ENCODE data around the gene TACSTD2. TPM values are rescaled to one million over a fixed set of nuclear protein-coding genes. Genes with fewer than 3 reads are reported as not detected.

TACSTD2 gene
- total RNA-seq, 4 donors from 2014 or later = 151 to 724 (median 511) TPM

DNA sequence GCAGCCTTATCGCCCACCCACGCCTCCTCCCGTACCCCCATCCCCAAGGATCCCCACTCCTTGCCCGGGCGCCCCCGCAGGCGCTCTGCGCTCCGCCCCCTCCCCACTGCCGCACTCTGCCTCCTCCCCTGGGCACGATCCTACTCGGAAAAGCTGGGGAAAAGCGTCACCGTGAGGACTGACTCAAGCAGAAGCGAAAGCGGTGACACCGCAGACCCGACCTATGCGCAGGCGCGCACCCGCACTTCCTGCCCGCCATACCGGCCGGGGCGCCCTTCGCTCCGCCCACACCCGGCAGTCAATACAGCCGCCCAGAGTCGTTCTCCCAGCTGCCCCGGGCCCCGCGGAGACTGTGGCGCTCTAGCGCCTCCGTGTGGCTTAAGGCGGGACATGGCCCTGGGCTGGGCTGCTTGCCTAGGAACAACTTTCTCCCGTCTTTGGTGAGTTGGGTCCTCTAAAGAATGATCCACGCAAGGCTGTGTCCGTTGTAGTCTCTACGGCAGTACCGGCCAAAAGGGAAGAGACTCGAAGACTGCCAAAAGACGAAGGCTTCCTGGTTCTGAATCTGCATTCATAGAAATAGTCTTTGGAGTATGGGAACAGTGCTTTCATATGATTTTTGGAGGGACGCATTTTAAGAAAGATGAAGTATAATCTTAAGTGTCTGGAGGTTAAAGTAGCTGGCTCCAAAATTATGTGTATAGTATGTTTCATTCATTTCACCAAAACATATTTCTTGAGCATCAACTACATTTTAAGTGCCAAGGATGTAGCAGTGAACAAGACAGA, 30.3 kb downstream of the TACSTD2 start, which contains the start of gene OMA1:
Gene OMA1 (minus strand): TSS at position 207 of the 789 bp plus-strand sequence. CDS start 7,432 bp downstream, outside the sequence.
- Histone ChIP-seq H3K27me3 (no peaks in the 10 kb centered on the region), H3K4me1 (peaks cover 20% of the 10 kb centered on the region), H3K36me3 (no peaks in the 10 kb centered on the region), H3K27ac (peak within 1 kb of the TSS; percentile 100), H3K9me3 (no peaks in the 10 kb centered on the region), H3K4me3 (peak within 1 kb of the TSS; percentile 85)
- TF ChIP-seq, protein P1, sequence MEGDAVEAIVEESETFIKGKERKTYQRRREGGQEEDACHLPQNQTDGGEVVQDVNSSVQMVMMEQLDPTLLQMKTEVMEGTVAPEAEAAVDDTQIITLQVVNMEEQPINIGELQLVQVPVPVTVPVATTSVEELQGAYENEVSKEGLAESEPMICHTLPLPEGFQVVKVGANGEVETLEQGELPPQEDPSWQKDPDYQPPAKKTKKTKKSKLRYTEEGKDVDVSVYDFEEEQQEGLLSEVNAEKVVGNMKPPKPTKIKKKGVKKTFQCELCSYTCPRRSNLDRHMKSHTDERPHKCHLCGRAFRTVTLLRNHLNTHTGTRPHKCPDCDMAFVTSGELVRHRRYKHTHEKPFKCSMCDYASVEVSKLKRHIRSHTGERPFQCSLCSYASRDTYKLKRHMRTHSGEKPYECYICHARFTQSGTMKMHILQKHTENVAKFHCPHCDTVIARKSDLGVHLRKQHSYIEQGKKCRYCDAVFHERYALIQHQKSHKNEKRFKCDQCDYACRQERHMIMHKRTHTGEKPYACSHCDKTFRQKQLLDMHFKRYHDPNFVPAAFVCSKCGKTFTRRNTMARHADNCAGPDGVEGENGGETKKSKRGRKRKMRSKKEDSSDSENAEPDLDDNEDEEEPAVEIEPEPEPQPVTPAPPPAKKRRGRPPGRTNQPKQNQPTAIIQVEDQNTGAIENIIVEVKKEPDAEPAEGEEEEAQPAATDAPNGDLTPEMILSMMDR (IDR thresholded peaks at IDR 0.05) = peak; percentile 96 to 97
- peak; percentile 62 to 69 for TF ChIP-seq POLR2A (IDR thresholded peaks at IDR 0.05)
- peak in 2 of 3 donors; percentile 69 to 90 for TF ChIP-seq POLR2AphosphoS5 (IDR thresholded peaks at IDR 0.05)
- no peak for TF ChIP-seq EP300 (IDR thresholded peaks at IDR 0.05)
- 3% methylated on average over 9 of the region's 46 CpGs for WGBS
- DNase-seq (ENCODE audit: low spot score in 2 of 2) = peak; percentile 98

DNA sequence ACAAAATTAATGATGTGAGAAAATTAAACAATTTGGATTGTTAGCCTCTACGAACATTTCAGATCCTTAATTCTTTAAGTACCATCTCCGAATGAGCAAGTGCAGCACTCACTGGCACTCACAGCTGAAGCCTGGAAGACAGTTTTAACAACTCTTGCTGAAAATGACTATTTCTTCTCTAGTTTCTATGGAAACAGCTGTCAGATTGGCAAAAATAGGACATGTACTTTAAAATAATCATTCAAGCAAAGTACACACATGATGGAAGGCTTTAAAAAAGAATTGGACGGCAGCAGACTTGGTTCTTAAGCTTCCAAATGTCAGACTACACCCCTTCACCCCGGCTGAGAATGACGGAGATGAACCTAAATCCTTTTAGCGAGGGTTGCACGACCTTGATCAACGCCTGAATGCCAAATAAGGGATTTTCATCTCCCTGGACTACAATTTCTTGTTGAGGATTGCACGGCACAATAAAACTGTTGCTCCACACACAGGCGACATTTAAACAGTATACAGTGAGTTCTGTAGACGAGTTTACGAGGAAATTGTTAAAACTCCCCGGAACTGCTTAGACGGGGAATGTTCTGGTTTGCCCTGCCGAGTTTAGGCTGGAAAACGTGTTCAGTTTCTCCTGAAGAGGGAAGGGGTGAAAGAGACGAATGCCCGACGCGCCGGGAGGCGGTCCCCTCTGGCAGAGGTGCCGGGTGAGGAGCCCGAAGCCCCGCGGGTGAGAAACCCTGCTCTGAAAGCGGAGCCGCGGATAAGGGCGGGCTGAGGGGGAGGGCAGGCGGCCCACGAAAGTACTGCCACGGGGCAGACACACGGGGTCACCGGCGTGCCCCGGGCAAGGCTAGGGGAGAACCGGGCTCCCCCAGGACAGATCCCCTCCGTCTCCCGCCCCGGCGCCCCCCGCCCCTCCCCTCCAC, 31.2 kb downstream of the TACSTD2 start:
- no peaks in the 10 kb centered on the region for H3K9me3 ChIP-seq
- WGBS = 2% methylated on average over 34 of the region's 43 CpGs
- TF ChIP-seq, protein P1 (IDR thresholded peaks at IDR 0.05) = no peak
- TF ChIP-seq EP300 (IDR thresholded peaks at IDR 0.05) (no peak), POLR2AphosphoS5 (IDR thresholded peaks at IDR 0.05) (peak in 2 of 3 donors; percentile 54 to 60), POLR2A (IDR thresholded peaks at IDR 0.05) (peak in 1 of 2 donors; percentile 39)
- H3K27ac ChIP-seq = peak overlapping the region; percentile 100
- H3K4me1 ChIP-seq = peaks cover 20% of the 10 kb centered on the region
- peak overlapping the region; percentile 85 for H3K4me3 ChIP-seq
- peak; percentile 92 to 93 for DNase-seq (ENCODE audit: low spot score in 2 of 2)
- H3K27me3 ChIP-seq = no peaks in the 10 kb centered on the region
- H3K36me3 ChIP-seq = no peaks in the 10 kb centered on the region

DNA sequence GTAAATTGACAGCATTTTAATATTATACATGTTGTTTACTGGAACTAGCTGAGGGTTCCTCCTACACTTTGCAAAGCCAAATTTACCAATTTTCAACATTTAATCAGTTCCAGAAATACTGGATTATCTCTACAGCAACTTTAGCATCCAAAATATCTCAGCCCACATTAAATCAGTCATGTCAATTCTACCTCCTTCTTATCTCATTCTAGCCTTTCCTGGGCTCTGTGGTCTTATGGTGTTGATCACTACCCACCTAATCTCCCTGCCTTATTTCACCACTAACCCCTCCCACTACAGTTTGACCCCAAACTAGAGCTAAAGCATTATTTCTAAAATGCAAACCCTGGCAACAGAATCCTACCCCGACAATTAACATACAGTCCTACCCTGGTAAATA, 33.8 kb downstream of the TACSTD2 start:
- TF ChIP-seq, protein P1 (IDR thresholded peaks at IDR 0.05) = no peak
- no peak for TF ChIP-seq EP300 (IDR thresholded peaks at IDR 0.05)
- no peak for TF ChIP-seq POLR2AphosphoS5 (IDR thresholded peaks at IDR 0.05)
- no peak for TF ChIP-seq POLR2A (IDR thresholded peaks at IDR 0.05)
- WGBS = 55% methylated on average over 1 of the region's 1 CpG
- Histone ChIP-seq H3K36me3 (no peaks in the 10 kb centered on the region), H3K4me3 (no peak overlapping the region), H3K27me3 (no peaks in the 10 kb centered on the region), H3K4me1 (peaks cover 20% of the 10 kb centered on the region), H3K9me3 (no peaks in the 10 kb centered on the region), H3K27ac (no peak overlapping the region)
- no peak for DNase-seq (ENCODE audit: low spot score in 2 of 2)

- H3K27me3 ChIP-seq = no peaks in the 10 kb centered on the region
- H3K27ac ChIP-seq = no peak overlapping the region
- no peak for TF ChIP-seq POLR2A (IDR thresholded peaks at IDR 0.05)
- no peak for TF ChIP-seq POLR2AphosphoS5 (IDR thresholded peaks at IDR 0.05)
- TF ChIP-seq, protein P1 (IDR thresholded peaks at IDR 0.05) = no peak
- no peak for TF ChIP-seq EP300 (IDR thresholded peaks at IDR 0.05)
- WGBS = 79% methylated on average over 2 of the region's 2 CpGs
- DNase-seq (ENCODE audit: low spot score in 2 of 2) = no peak
- no peak overlapping the region for H3K4me3 ChIP-seq
- no peaks in the 10 kb centered on the region for H3K9me3 ChIP-seq
- H3K36me3 ChIP-seq = no peaks in the 10 kb centered on the region
- peaks cover 2% of the 10 kb centered on the region for H3K4me1 ChIP-seq
Observed at GRCh38 chr1:58539553-58539952, 37.5 kb downstream of the TACSTD2 start.
